ENCODE measurements around the gene CAPS2. TPM values are rescaled to one million over a fixed set of nuclear protein-coding genes. Genes with fewer than 3 reads are reported as not detected.
A peak's percentile ranks its signal among the peaks of the same experiment; 100 is the strongest.

Gene CAPS2
- total and polyA plus RNA-seq, 9 of the 15 experiments (the other 6 are each of a cell fraction or from before 2014, with no cell fraction given), result 0.10 to 0.82 (median 0.47) TPM; not detected in 1

- CTCF ChIA-PET (ENCODE audit: low intra/inter-chr PET ratio), result no interaction called here
- ATAC-seq, result no peak
- no peak for DNase-seq (ENCODE audit: extremely low read depth in 1 of 4, low spot score in 3 of 4)
- peak; percentile 86 for TF ChIP-seq PCBP2 (IDR thresholded peaks at IDR 0.05; ENCODE audit: low read depth, low read length, poor library complexity, severe bottlenecking)
- TF ChIP-seq ZNF3 (CRISPR knock-in tag; IDR thresholded peaks at IDR 0.05), result no peak
- peak; percentile 71 for TF ChIP-seq HNRNPK (IDR thresholded peaks at IDR 0.05; ENCODE audit: low read depth, low read length, poor library complexity, severe bottlenecking)
- no peak for TF ChIP-seq LEF1 (IDR thresholded peaks at IDR 0.05)
- peak; percentile 73 for TF ChIP-seq PCBP1 (IDR thresholded peaks at IDR 0.05; ENCODE audit: low read depth, low read length, poor library complexity, severe bottlenecking)
- WGBS (ENCODE audit: insufficient coverage, low coverage, missing lambda C conversion rate), result 0% methylated on average over 1 of the region's 1 CpG
- H3K27ac ChIP-seq (ENCODE audit: extremely low read depth, low read depth, low read length), result no peak overlapping the region
- H3K27me3 ChIP-seq (ENCODE audit: control insufficient read depth in 2 of 2, insufficient read depth in 2 of 2, low read length in 2 of 2), result no peaks in the 10 kb centered on the region
- H3K9ac ChIP-seq (ENCODE audit: insufficient read depth in 1 of 2, low read depth in 2 of 2, low read length in 2 of 2), result no peak overlapping the region
- no peaks in the 10 kb centered on the region for H3K36me3 ChIP-seq (ENCODE audit: control insufficient read depth, insufficient read depth, low read length)
- no peaks in the 10 kb centered on the region; the same call in none of the 2 replicates for H3K9me3 ChIP-seq (replicated peaks; ENCODE audit: control insufficient read depth, insufficient read depth, low read depth, low read length)
- no peak overlapping the region for H3K4me3 ChIP-seq
- POLR2A ChIA-PET, result no interaction called here
- H2AFZ ChIP-seq (ENCODE audit: low read depth, low read length), result no peak overlapping the region
- no peaks in the 10 kb centered on the region for H3K9me1 ChIP-seq (ENCODE audit: control insufficient read depth, insufficient read depth, low read length)
- BruUV-seq (replicated peaks), result no TSS peak
- H3K79me2 ChIP-seq (ENCODE audit: control insufficient read depth, insufficient read depth, low read length), result no peaks in the 10 kb centered on the region
- no peak overlapping the region for H3K4me2 ChIP-seq (ENCODE audit: insufficient read depth, low read length)
- FAIRE-seq, result no peak
- in situ Hi-C loops (cut with MboI), result no loop called here
- intact Hi-C loops (cut with micrococcal nuclease), result no loop called here
- H4K20me1 ChIP-seq (replicated peaks; ENCODE audit: control insufficient read depth, insufficient read depth, low read length), result no peaks in the 10 kb centered on the region
- no peaks in the 10 kb centered on the region for H3K4me1 ChIP-seq (replicated peaks in 1 of 2; ENCODE audit: control insufficient read depth in 2 of 2, insufficient read depth in 2 of 2, low read length in 2 of 2)
These were observed 103.0 kb downstream of the CAPS2 start for GRCh38 chr12:75227132-75227531.

Other genes starting within 250 kb of the CAPS2 start
- gene KCNC2, start 120.5 kb downstream of the CAPS2 start, total RNA-seq (2014; rRNA removed), result not detected in 2 replicates
- gene KCNC2, start 120.5 kb downstream of the CAPS2 start, total RNA-seq (2014; rRNA removed; fragmentation: Illumina TruSeq; extraction: Trizol), result not detected in 2 replicates
- not detected in 2 replicates for gene KCNC2, start 120.5 kb downstream of the CAPS2 start, total RNA-seq (2015; rRNA removed; fragmentation: Illumina TruSeq; extraction: Trizol)
- gene KCNC2, start 120.5 kb downstream of the CAPS2 start, total RNA-seq (2021), result not detected in 2 replicates
- not detected in 2 replicates for gene KCNC2, start 120.5 kb downstream of the CAPS2 start, polyA plus RNA-seq (2011; rRNA removed)
- not detected in 2 replicates for gene KCNC2, start 120.5 kb downstream of the CAPS2 start, polyA plus RNA-seq (2014; fragmentation: Illumina TruSeq; extraction: Trizol)
- gene KCNC2, start 120.5 kb downstream of the CAPS2 start, polyA plus RNA-seq (2014; fragmentation: Nextera tagmentation; extraction: Ambion mirVana), result not detected
- gene KCNC2, start 120.5 kb downstream of the CAPS2 start, polyA plus RNA-seq (2014; rRNA removed), result not detected in 2 replicates
- gene GLIPR1L1, start 4.3 kb upstream of the CAPS2 start, total RNA-seq (2014; rRNA removed), result not detected in 2 replicates
- gene GLIPR1L1, start 4.3 kb upstream of the CAPS2 start, total RNA-seq (2014; rRNA removed; fragmentation: Illumina TruSeq; extraction: Trizol), result not detected in 2 replicates
- not detected in 2 replicates for gene GLIPR1L1, start 4.3 kb upstream of the CAPS2 start, total RNA-seq (2015; rRNA removed; fragmentation: Illumina TruSeq; extraction: Trizol)
- gene GLIPR1L1, start 4.3 kb upstream of the CAPS2 start, total RNA-seq (2021), result not detected in 2 replicates
- gene GLIPR1L1, start 4.3 kb upstream of the CAPS2 start, polyA plus RNA-seq (2011; rRNA removed), result not detected in 2 replicates
- not detected in 2 replicates for gene GLIPR1L1, start 4.3 kb upstream of the CAPS2 start, polyA plus RNA-seq (2014; fragmentation: Illumina TruSeq; extraction: Trizol)
- not detected for gene GLIPR1L1, start 4.3 kb upstream of the CAPS2 start, polyA plus RNA-seq (2014; fragmentation: Nextera tagmentation; extraction: Ambion mirVana)
- gene GLIPR1L1, start 4.3 kb upstream of the CAPS2 start, polyA plus RNA-seq (2014; rRNA removed), result not detected in 2 replicates
- not detected in 2 replicates for gene GLIPR1L2, start 60.8 kb upstream of the CAPS2 start, total RNA-seq (2014; rRNA removed)
- not detected in 2 replicates for gene GLIPR1L2, start 60.8 kb upstream of the CAPS2 start, total RNA-seq (2014; rRNA removed; fragmentation: Illumina TruSeq; extraction: Trizol)
- gene GLIPR1L2, start 60.8 kb upstream of the CAPS2 start, total RNA-seq (2015; rRNA removed; fragmentation: Illumina TruSeq; extraction: Trizol), result not detected in 2 replicates
- not detected in 2 replicates for gene GLIPR1L2, start 60.8 kb upstream of the CAPS2 start, total RNA-seq (2021)
- not detected in 2 replicates for gene GLIPR1L2, start 60.8 kb upstream of the CAPS2 start, polyA plus RNA-seq (2011; rRNA removed)
- not detected in 2 replicates for gene GLIPR1L2, start 60.8 kb upstream of the CAPS2 start, polyA plus RNA-seq (2014; fragmentation: Illumina TruSeq; extraction: Trizol)
- not detected for gene GLIPR1L2, start 60.8 kb upstream of the CAPS2 start, polyA plus RNA-seq (2014; fragmentation: Nextera tagmentation; extraction: Ambion mirVana)
- not detected in 2 replicates for gene GLIPR1L2, start 60.8 kb upstream of the CAPS2 start, polyA plus RNA-seq (2014; rRNA removed)
- gene GLIPR1, start 150.4 kb upstream of the CAPS2 start, total RNA-seq (2014; rRNA removed), result 0.29 and 0.45 TPM in 2 replicates
- 0.69 and 1.0 TPM in 2 replicates for gene GLIPR1, start 150.4 kb upstream of the CAPS2 start, total RNA-seq (2014; rRNA removed; fragmentation: Illumina TruSeq; extraction: Trizol)
- 1.2 and 2.3 TPM in 2 replicates for gene GLIPR1, start 150.4 kb upstream of the CAPS2 start, total RNA-seq (2015; rRNA removed; fragmentation: Illumina TruSeq; extraction: Trizol)
- gene GLIPR1, start 150.4 kb upstream of the CAPS2 start, total RNA-seq (2021), result 0.98 and 1.2 TPM in 2 replicates
- gene GLIPR1, start 150.4 kb upstream of the CAPS2 start, polyA plus RNA-seq (2011; rRNA removed), result 0.19 and 0.26 TPM in 2 replicates
- 0.69 and 1.2 TPM in 2 replicates for gene GLIPR1, start 150.4 kb upstream of the CAPS2 start, polyA plus RNA-seq (2014; fragmentation: Illumina TruSeq; extraction: Trizol)
- gene GLIPR1, start 150.4 kb upstream of the CAPS2 start, polyA plus RNA-seq (2014; fragmentation: Nextera tagmentation; extraction: Ambion mirVana), result 1 to 10 TPM; 2.0 to 2.1 TPM
- gene GLIPR1, start 150.4 kb upstream of the CAPS2 start, polyA plus RNA-seq (2014; rRNA removed), result 0.34 and 0.39 TPM in 2 replicates
- gene KRR1, start 181.3 kb upstream of the CAPS2 start, total RNA-seq (2014; rRNA removed), result 32.8 and 42.6 TPM in 2 replicates
- 102 and 131 TPM in 2 replicates for gene KRR1, start 181.3 kb upstream of the CAPS2 start, total RNA-seq (2014; rRNA removed; fragmentation: Illumina TruSeq; extraction: Trizol)
- gene KRR1, start 181.3 kb upstream of the CAPS2 start, total RNA-seq (2015; rRNA removed; fragmentation: Illumina TruSeq; extraction: Trizol), result 84.6 and 91.0 TPM in 2 replicates
- 61.0 and 67.6 TPM in 2 replicates for gene KRR1, start 181.3 kb upstream of the CAPS2 start, total RNA-seq (2021)
- gene KRR1, start 181.3 kb upstream of the CAPS2 start, polyA plus RNA-seq (2011; rRNA removed), result 43.8 and 60.7 TPM in 2 replicates
- gene KRR1, start 181.3 kb upstream of the CAPS2 start, polyA plus RNA-seq (2014; fragmentation: Illumina TruSeq; extraction: Trizol), result 53.8 and 56.5 TPM in 2 replicates
- gene KRR1, start 181.3 kb upstream of the CAPS2 start, polyA plus RNA-seq (2014; fragmentation: Nextera tagmentation; extraction: Ambion mirVana), result 10 to 100 TPM; 49.9 to 68.5 TPM
- 46.1 and 69.0 TPM in 2 replicates for gene KRR1, start 181.3 kb upstream of the CAPS2 start, polyA plus RNA-seq (2014; rRNA removed)